ENCODE results near the gene LRP8. TPM values are rescaled to one million over a fixed set of nuclear protein-coding genes. Genes with fewer than 3 reads are reported as not detected.

Gene LRP8
- total and polyA plus RNA-seq, 2 of the 13 experiments (the other 11 are each of a cell fraction or from before 2014, with no cell fraction given), result 17.3 to 17.4 TPM

GRCh38 chr1:53220171-53220961, 107.5 kb downstream of the LRP8 start, which contains the start of gene CZIB (continued):
- TF ChIP-seq, protein P1, sequence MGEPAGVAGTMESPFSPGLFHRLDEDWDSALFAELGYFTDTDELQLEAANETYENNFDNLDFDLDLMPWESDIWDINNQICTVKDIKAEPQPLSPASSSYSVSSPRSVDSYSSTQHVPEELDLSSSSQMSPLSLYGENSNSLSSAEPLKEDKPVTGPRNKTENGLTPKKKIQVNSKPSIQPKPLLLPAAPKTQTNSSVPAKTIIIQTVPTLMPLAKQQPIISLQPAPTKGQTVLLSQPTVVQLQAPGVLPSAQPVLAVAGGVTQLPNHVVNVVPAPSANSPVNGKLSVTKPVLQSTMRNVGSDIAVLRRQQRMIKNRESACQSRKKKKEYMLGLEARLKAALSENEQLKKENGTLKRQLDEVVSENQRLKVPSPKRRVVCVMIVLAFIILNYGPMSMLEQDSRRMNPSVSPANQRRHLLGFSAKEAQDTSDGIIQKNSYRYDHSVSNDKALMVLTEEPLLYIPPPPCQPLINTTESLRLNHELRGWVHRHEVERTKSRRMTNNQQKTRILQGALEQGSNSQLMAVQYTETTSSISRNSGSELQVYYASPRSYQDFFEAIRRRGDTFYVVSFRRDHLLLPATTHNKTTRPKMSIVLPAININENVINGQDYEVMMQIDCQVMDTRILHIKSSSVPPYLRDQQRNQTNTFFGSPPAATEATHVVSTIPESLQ (CRISPR knock-in tag; conservative IDR thresholded peaks at IDR 0.05), result no peak
- TF ChIP-seq SUZ12 (IDR thresholded peaks at IDR 0.05; ENCODE audit: low read depth, low read length), result no peak
- TF ChIP-seq MTF1 (CRISPR knock-in tag; IDR thresholded peaks at IDR 0.05), result no peak; the same call in 1 of the 2 replicates
- TF ChIP-seq ARNTL (CRISPR knock-in tag; IDR thresholded peaks at IDR 0.05), result peak; percentile 70; the same call in 1 of the 2 replicates
- TF ChIP-seq ZNF580 (CRISPR knock-in tag; IDR thresholded peaks at IDR 0.05; ENCODE audit: borderline replicate concordance, low read depth), result peak; percentile 60; the same call in 1 of the 2 replicates
- no peak for TF ChIP-seq SRSF4 (IDR thresholded peaks at IDR 0.05; ENCODE audit: low read depth, low read length, poor library complexity, severe bottlenecking)
- TF ChIP-seq ZNF432 (CRISPR knock-in tag; IDR thresholded peaks at IDR 0.05; ENCODE audit: borderline replicate concordance), result no peak
- TF ChIP-seq THAP11 (CRISPR knock-in tag; IDR thresholded peaks at IDR 0.05), result peak; percentile 92
- TF ChIP-seq MTA3 (CRISPR knock-in tag; IDR thresholded peaks at IDR 0.05), result no peak
- TF ChIP-seq ZMYM4 (CRISPR knock-in tag; IDR thresholded peaks at IDR 0.05), result peak; percentile 94
- TF ChIP-seq ZBTB7A (CRISPR knock-in tag; IDR thresholded peaks at IDR 0.05), result peak; percentile 88
- no peak for TF ChIP-seq ZBTB1 (CRISPR knock-in tag; IDR thresholded peaks at IDR 0.05; ENCODE audit: borderline replicate concordance)
- TF ChIP-seq HOMEZ (CRISPR knock-in tag; IDR thresholded peaks at IDR 0.05; ENCODE audit: low read depth), result 0 out of 2 replicates have a peak, but pooled peaks have one; percentile 17
- peak; percentile 80; the same call in 1 of the 2 replicates for TF ChIP-seq IRX3 (CRISPR knock-in tag; IDR thresholded peaks at IDR 0.05; ENCODE audit: borderline replicate concordance, low read depth)
- peak; percentile 34 for TF ChIP-seq FOXA3 (CRISPR knock-in tag; IDR thresholded peaks at IDR 0.05)
- no peak for TF ChIP-seq ZNF382 (CRISPR knock-in tag; IDR thresholded peaks at IDR 0.05; ENCODE audit: borderline replicate concordance)
- TF ChIP-seq, protein P2, sequence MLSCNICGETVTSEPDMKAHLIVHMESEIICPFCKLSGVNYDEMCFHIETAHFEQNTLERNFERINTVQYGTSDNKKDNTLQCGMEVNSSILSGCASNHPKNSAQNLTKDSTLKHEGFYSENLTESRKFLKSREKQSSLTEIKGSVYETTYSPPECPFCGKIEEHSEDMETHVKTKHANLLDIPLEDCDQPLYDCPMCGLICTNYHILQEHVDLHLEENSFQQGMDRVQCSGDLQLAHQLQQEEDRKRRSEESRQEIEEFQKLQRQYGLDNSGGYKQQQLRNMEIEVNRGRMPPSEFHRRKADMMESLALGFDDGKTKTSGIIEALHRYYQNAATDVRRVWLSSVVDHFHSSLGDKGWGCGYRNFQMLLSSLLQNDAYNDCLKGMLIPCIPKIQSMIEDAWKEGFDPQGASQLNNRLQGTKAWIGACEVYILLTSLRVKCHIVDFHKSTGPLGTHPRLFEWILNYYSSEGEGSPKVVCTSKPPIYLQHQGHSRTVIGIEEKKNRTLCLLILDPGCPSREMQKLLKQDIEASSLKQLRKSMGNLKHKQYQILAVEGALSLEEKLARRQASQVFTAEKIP (CRISPR knock-in tag; IDR thresholded peaks at IDR 0.05; ENCODE audit: borderline replicate concordance), result no peak
- TF ChIP-seq ZNF124 (CRISPR knock-in tag; IDR thresholded peaks at IDR 0.05), result peak; percentile 67
- TF ChIP-seq, protein P3, sequence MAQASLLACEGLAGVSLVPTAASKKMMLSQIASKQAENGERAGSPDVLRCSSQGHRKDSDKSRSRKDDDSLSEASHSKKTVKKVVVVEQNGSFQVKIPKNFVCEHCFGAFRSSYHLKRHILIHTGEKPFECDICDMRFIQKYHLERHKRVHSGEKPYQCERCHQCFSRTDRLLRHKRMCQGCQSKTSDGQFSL (CRISPR knock-in tag; IDR thresholded peaks at IDR 0.05), result peak; percentile 67; the same call in 1 of the 2 replicates
- TF ChIP-seq ZNF484 (CRISPR knock-in tag; IDR thresholded peaks at IDR 0.05; ENCODE audit: borderline replicate concordance, low read depth), result peak; percentile 86; the same call in 1 of the 2 replicates
- peak; percentile 71; the same call in 1 of the 2 replicates for TF ChIP-seq TSC22D2 (CRISPR knock-in tag; IDR thresholded peaks at IDR 0.05; ENCODE audit: borderline replicate concordance)
